Mesenchymal stem cell (in vitro differentiated cells and primary cell): ENCODE measurements around the gene ZWILCH.

Source experiments
- DNase-seq: peaks from one replicate; pipeline ENCODE4 v3.0.0-alpha.2; 2013
- H2AFZ ChIP-seq: one replicate; pipeline ENCODE4 v1.6.1; 2013; ENCODE audit warnings: low read depth, mild to moderate bottlenecking, control low read depth, inconsistent platforms, low read length, moderate library complexity
- H2AK5ac ChIP-seq: 2 replicates; pipeline ENCODE4 v1.6.1; 2013; ENCODE audit warnings: low read length, moderate library complexity, mild to moderate bottlenecking, inconsistent platforms; ENCODE audit not compliant: severe bottlenecking
- H2BK120ac ChIP-seq: one replicate; pipeline ENCODE4 v1.6.1; 2013; ENCODE audit warnings: low read depth, mild to moderate bottlenecking, inconsistent platforms, low read length, moderate library complexity
- H2BK12ac ChIP-seq, 2 experiments: one replicate each; pipeline ENCODE4 v1.6.1; 2013; ENCODE audit warnings: inconsistent platforms in 2 of 2, low read length in 2 of 2, mild to moderate bottlenecking in 2 of 2, moderate library complexity in 2 of 2, control low read depth in 1 of 2
- H2BK15ac ChIP-seq: one replicate; pipeline ENCODE4 v1.6.1; 2013; ENCODE audit warnings: mild to moderate bottlenecking, low read depth, inconsistent platforms; ENCODE audit not compliant: poor library complexity, severe bottlenecking
- H2BK5ac ChIP-seq: 2 replicates; pipeline ENCODE4 v1.6.1; 2013; ENCODE audit warnings: low read depth, mild to moderate bottlenecking, low read length, control low read depth, inconsistent platforms; ENCODE audit not compliant: poor library complexity, severe bottlenecking
- H3K14ac ChIP-seq, 2 experiments: one replicate each; pipeline ENCODE4 v1.6.1; 2013; ENCODE audit warnings: inconsistent platforms in 2 of 2, low read length in 2 of 2, control low read depth in 1 of 2, mild to moderate bottlenecking in 1 of 2, moderate library complexity in 1 of 2
- H3K18ac ChIP-seq, 2 experiments: one replicate each; pipeline ENCODE4 v1.6.1; 2013; ENCODE audit warnings: inconsistent platforms in 2 of 2, low read length in 2 of 2, control low read depth in 1 of 2, low read depth in 1 of 2, mild to moderate bottlenecking in 1 of 2
- H3K23ac ChIP-seq, 2 experiments: one replicate each; pipeline ENCODE4 v1.6.1; 2013; ENCODE audit warnings: inconsistent platforms in 2 of 2, low read length in 2 of 2, mild to moderate bottlenecking in 2 of 2, moderate library complexity in 2 of 2, control low read depth in 1 of 2
- H3K27ac ChIP-seq: 2 replicates; pipeline ENCODE4 v1.5.1; 2013; ENCODE audit warnings: mild to moderate bottlenecking, moderate library complexity, low read length, control low read depth, inconsistent platforms; ENCODE audit not compliant: poor library complexity, severe bottlenecking
- H3K27me3 ChIP-seq, 2 experiments: 2 replicates each; pipeline versions ENCODE4 v1.6.1 to v1.7.0; 2013; ENCODE audit warnings: low read length in 2 of 2, mild to moderate bottlenecking in 2 of 2, moderate library complexity in 2 of 2, control low read depth in 1 of 2, inconsistent platforms in 1 of 2; ENCODE audit not compliant: control insufficient read depth in 1 of 2, insufficient read depth in 1 of 2
- H3K36me3 ChIP-seq, 2 experiments: 2 replicates each; pipeline versions ENCODE4 v1.6.1 to v1.7.0; 2013; ENCODE audit warnings: low read length in 2 of 2, control low read depth in 1 of 2, inconsistent platforms in 1 of 2, low read depth in 1 of 2, mild to moderate bottlenecking in 1 of 2; ENCODE audit not compliant: insufficient read depth in 2 of 2, control insufficient read depth in 1 of 2
- H3K4ac ChIP-seq, 2 experiments: one replicate each; pipeline ENCODE4 v1.6.1; 2013; ENCODE audit warnings: inconsistent platforms in 2 of 2, low read length in 2 of 2, mild to moderate bottlenecking in 2 of 2, moderate library complexity in 2 of 2, control low read depth in 1 of 2, low read depth in 1 of 2
- H3K4me1 ChIP-seq: 2 replicates; pipeline ENCODE4 v1.6.1; 2013; ENCODE audit warnings: low read depth, low read length, control low read depth; ENCODE audit not compliant: control insufficient read depth, insufficient read depth
- H3K4me2 ChIP-seq: 2 replicates; pipeline ENCODE4 v1.6.1; 2013; ENCODE audit warnings: low read length, mild to moderate bottlenecking, inconsistent platforms; ENCODE audit not compliant: poor library complexity, severe bottlenecking
- H3K4me3 ChIP-seq, 2 experiments: 2 replicates each; pipeline versions ENCODE4 v1.5.1 to v1.7.0; 2013; ENCODE audit warnings: low read length in 2 of 2, mild to moderate bottlenecking in 2 of 2, control low read depth in 1 of 2, low read depth in 1 of 2; ENCODE audit not compliant: insufficient read depth in 1 of 2
- H3K79me1 ChIP-seq: replicated peaks from 2 replicates; pipeline ENCODE4 v1.6.1; 2013; ENCODE audit warnings: mild to moderate bottlenecking, control low read depth, low read length, inconsistent platforms; ENCODE audit not compliant: poor library complexity, severe bottlenecking
- H3K9ac ChIP-seq: 2 replicates; pipeline ENCODE4 v1.7.0; 2013; ENCODE audit warnings: mild to moderate bottlenecking, low read length, moderate library complexity
- H3K9me3 ChIP-seq: 2 replicates; pipeline ENCODE4 v1.7.0; 2013; ENCODE audit warnings: mild to moderate bottlenecking, low read length; ENCODE audit not compliant: control insufficient read depth
- H4K8ac ChIP-seq: one replicate; pipeline ENCODE4 v1.6.1; 2013; ENCODE audit warnings: inconsistent platforms, mild to moderate bottlenecking, low read length, moderate library complexity
- H4K91ac ChIP-seq: one replicate; pipeline ENCODE4 v1.6.1; 2013; ENCODE audit warnings: mild to moderate bottlenecking, low read length, inconsistent platforms
- WGBS: methylation state at CpG from one replicate; pipeline ENCODE4 v1.1.7; 2013; ENCODE audit warnings: mixed read lengths; 5-methylcytosine and 5-hydroxymethylcytosine counted together

Gene ZWILCH

DNA sequence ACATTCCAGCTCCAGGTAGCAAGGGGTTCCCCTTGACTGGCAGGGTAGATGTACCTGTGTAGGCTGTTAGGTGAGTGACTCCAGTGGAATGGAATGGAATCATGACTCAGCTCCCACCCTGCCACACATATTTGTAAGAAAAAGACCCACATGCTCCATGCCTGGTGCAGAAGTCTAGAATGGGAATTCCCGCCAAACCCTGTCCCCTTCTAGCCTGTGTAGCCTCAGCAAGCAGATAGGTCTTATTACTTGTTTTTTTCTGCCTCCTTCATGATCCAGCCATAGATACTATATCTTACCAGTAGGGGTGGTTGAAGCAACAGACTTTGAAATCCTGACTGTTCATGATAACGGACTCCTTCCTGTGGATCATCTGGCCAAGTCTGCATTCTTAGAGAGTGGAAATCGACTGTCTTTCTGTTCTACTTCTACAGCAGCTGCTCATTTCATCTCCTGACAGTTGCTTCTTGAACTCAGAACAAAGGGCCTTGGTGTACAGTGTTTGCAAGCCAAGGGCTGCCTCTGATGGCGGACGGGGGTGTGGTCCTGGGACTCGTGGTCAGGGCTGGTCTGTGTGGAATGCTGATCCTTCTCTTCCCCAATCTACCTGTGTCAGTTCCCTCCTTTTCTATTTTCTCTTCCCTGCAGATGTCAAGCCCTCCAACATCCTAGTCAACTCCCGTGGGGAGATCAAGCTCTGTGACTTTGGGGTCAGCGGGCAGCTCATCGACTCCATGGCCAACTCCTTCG is 23.8 kb upstream of the ZWILCH start:
- H2BK120ac ChIP-seq: no peak overlapping the region
- no peak overlapping the region for H4K8ac ChIP-seq
- no peak overlapping the region for H2BK5ac ChIP-seq
- H3K4ac ChIP-seq: no peak overlapping the region
- H3K27ac ChIP-seq: no peak overlapping the region
- H3K4me3 ChIP-seq: no peak overlapping the region
- no peak overlapping the region for H3K4me2 ChIP-seq
- no peak overlapping the region for H2BK15ac ChIP-seq
- H3K23ac ChIP-seq: no peak overlapping the region
- peaks cover 30% of the 10 kb centered on the region for H3K79me1 ChIP-seq
- no peak overlapping the region for H4K91ac ChIP-seq
- H3K27me3 ChIP-seq: no peaks in the 10 kb centered on the region
- no peaks in the 10 kb centered on the region for H3K9me3 ChIP-seq
- H3K18ac ChIP-seq: no peak overlapping the region
- H2AFZ ChIP-seq: no peak overlapping the region
- peaks cover 5% of the 10 kb centered on the region for H3K4me1 ChIP-seq
- no peak overlapping the region for H2AK5ac ChIP-seq
- peaks cover 31 to 43% of the 10 kb centered on the region in 2 experiments for H3K36me3 ChIP-seq
- DNase-seq: no peak
- no peak overlapping the region for H3K14ac ChIP-seq
- no peak overlapping the region for H3K9ac ChIP-seq
- WGBS: 95% methylated on average over 9 of the region's 10 CpGs
- H2BK12ac ChIP-seq: no peak overlapping the region

DNA sequence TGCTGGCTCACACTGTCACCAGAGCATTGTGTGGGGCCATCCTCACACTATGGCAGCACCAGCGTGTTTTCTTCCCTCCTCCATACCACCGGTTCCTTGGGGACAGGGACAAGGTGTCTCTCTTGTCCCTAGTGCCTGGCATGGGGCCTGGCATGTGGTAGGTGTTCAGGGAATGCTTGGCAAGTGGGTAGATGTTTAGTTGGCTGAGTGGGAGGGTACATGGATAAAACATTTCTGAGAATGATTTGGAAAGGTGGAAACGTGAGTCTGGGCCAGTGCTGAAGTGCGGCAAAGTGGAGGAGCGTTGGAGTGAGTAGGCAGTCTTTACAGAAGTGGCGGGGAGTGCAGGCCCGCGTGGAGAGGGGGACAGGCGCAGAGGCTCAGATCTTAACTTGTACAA is 22.6 kb upstream of the ZWILCH start:
- Histone ChIP-seq H2BK120ac (no peak overlapping the region), H4K91ac (no peak overlapping the region), H3K9me3 (no peaks in the 10 kb centered on the region), H3K14ac (no peak overlapping the region), H2AK5ac (no peak overlapping the region), H3K9ac (no peak overlapping the region), H2BK15ac (no peak overlapping the region), H3K79me1 (peaks cover 31% of the 10 kb centered on the region), H3K27ac (no peak overlapping the region), H2BK12ac (no peak overlapping the region), H3K4me1 (peaks cover 5% of the 10 kb centered on the region), H3K4me3 (no peak overlapping the region), H3K4ac (no peak overlapping the region), H3K27me3 (no peaks in the 10 kb centered on the region), H3K23ac (no peak overlapping the region), H3K4me2 (no peak overlapping the region), H4K8ac (no peak overlapping the region), H3K18ac (no peak overlapping the region), H2BK5ac (no peak overlapping the region), H2AFZ (no peak overlapping the region), H3K36me3 (peaks cover 32 to 54% of the 10 kb centered on the region in 2 experiments)
- WGBS: 97% methylated on average over 5 of the region's 9 CpGs
- no peak for DNase-seq

DNA sequence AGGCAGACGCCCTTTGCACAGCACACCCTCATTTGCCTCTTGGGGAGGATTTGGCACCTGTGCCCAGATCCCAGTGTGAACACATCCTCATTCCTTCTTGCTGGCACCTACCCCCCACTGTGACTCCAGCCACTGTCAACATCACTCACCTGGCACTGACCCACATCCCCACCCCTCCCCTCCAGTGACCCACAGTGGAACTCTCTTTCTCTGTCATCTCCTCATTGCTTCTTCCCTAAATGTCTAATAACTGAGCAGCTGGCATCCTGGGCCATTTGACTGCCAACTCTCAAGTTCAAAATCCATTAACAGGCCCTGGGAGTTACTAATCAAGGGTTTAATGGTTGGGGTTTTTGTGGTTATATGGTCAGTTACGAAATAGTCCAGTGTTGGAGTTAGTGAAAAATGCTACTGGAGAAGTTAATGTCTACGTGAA is 22.0 kb upstream of the ZWILCH start:
- Histone ChIP-seq H3K27ac (no peak overlapping the region), H3K27me3 (no peaks in the 10 kb centered on the region), H3K4me1 (peaks cover 5% of the 10 kb centered on the region), H3K9me3 (no peaks in the 10 kb centered on the region), H3K18ac (no peak overlapping the region), H3K14ac (no peak overlapping the region), H2BK15ac (no peak overlapping the region), H3K4ac (no peak overlapping the region), H3K23ac (no peak overlapping the region), H3K9ac (no peak overlapping the region), H3K4me2 (no peak overlapping the region), H3K79me1 (peaks cover 27% of the 10 kb centered on the region), H4K8ac (no peak overlapping the region), H2BK120ac (no peak overlapping the region), H2AFZ (no peak overlapping the region), H3K36me3 (peaks cover 33 to 60% of the 10 kb centered on the region in 2 experiments), H2BK12ac (no peak overlapping the region), H3K4me3 (no peak overlapping the region), H2BK5ac (no peak overlapping the region), H4K91ac (no peak overlapping the region), H2AK5ac (no peak overlapping the region)
- DNase-seq: peak; percentile 69
- WGBS: 88% methylated on average over 3 of the region's 3 CpGs

DNA sequence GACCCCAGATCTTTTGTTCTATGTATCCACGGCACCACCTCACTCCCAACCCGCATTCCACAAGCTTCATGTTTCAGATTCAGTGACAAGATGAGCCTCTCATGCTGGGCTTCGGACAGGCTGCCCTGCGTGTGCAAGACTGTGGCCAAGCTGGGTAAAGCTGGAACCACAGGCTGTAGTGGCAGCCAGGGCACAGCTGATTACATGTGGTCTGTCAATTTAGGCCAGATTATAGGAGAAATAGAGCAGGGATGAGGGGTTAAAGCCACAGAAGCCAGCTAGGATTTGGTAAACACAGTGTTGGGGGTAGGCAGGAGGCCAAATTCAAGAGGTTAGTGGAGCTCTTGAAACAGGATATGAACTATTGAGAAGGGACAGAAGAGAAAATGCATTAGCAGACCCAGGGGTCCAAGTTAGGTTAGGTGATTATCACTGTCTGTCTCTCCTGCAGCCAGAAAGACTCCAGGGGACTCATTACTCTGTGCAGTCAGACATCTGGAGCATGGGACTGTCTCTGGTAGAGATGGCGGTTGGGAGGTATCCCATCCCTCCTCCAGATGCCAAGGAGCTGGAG is 20.5 kb upstream of the ZWILCH start:
- H3K4ac ChIP-seq: no peak overlapping the region
- DNase-seq: no peak
- H3K79me1 ChIP-seq: peaks cover 22% of the 10 kb centered on the region
- no peak overlapping the region for H4K91ac ChIP-seq
- WGBS: 98% methylated on average over 5 of the region's 5 CpGs
- H3K4me1 ChIP-seq: peaks cover 5% of the 10 kb centered on the region
- no peak overlapping the region for H2AK5ac ChIP-seq
- no peaks in the 10 kb centered on the region for H3K9me3 ChIP-seq
- no peak overlapping the region for H2BK5ac ChIP-seq
- no peak overlapping the region for H2BK120ac ChIP-seq
- H3K36me3 ChIP-seq: peaks cover 42 to 75% of the 10 kb centered on the region in 2 experiments
- H3K27ac ChIP-seq: no peak overlapping the region
- no peak overlapping the region for H3K9ac ChIP-seq
- no peak overlapping the region for H2AFZ ChIP-seq
- H2BK12ac ChIP-seq: no peak overlapping the region
- no peak overlapping the region for H2BK15ac ChIP-seq
- no peak overlapping the region for H3K4me2 ChIP-seq
- no peak overlapping the region for H3K4me3 ChIP-seq
- no peaks in the 10 kb centered on the region for H3K27me3 ChIP-seq
- no peak overlapping the region for H3K18ac ChIP-seq
- H4K8ac ChIP-seq: no peak overlapping the region
- H3K23ac ChIP-seq: no peak overlapping the region
- H3K14ac ChIP-seq: no peak overlapping the region
